Measurements from ENCODE around the gene VANGL1. TPM values are rescaled to one million over a fixed set of nuclear protein-coding genes. Genes with fewer than 3 reads are reported as not detected.

VANGL1 gene
- total RNA-seq, 1 donor from 2014 or later = 15.3 TPM

GRCh38 chr1:115727706-115728249 is 86.0 kb downstream of the VANGL1 start:
- FAIRE-seq (peak; percentile 58), DNase-seq (ENCODE audit: low read depth) (peak; percentile 90)
- no peak for TF ChIP-seq CTCF (IDR thresholded peaks at IDR 0.05; ENCODE audit: insufficient read depth, low read length, severe bottlenecking)
- Histone ChIP-seq H3K27me3 (ENCODE audit: control insufficient read depth, insufficient read depth, low read length) (no peaks in the 10 kb centered on the region), H3K4me3 (ENCODE audit: low read depth, low read length) (no peak overlapping the region), H3K36me3 (ENCODE audit: control insufficient read depth, insufficient read depth, low read length) (no peaks in the 10 kb centered on the region)

- Histone ChIP-seq H3K36me3 (ENCODE audit: control insufficient read depth, insufficient read depth, low read length) (no peaks in the 10 kb centered on the region), H3K27me3 (ENCODE audit: control insufficient read depth, insufficient read depth, low read length) (no peaks in the 10 kb centered on the region), H3K4me3 (ENCODE audit: low read depth, low read length) (no peak overlapping the region)
- DNase-seq (ENCODE audit: low read depth) = no peak
- no peak for FAIRE-seq
- no peak for TF ChIP-seq CTCF (IDR thresholded peaks at IDR 0.05; ENCODE audit: insufficient read depth, low read length, severe bottlenecking)
Observed at GRCh38 chr1:115728341-115728740, 86.6 kb downstream of the VANGL1 start.

- no peak for DNase-seq (ENCODE audit: low read depth)
- Histone ChIP-seq H3K4me3 (ENCODE audit: low read depth, low read length) (no peak overlapping the region), H3K27me3 (ENCODE audit: control insufficient read depth, insufficient read depth, low read length) (no peaks in the 10 kb centered on the region), H3K36me3 (ENCODE audit: control insufficient read depth, insufficient read depth, low read length) (no peaks in the 10 kb centered on the region)
- FAIRE-seq = no peak
- no peak for TF ChIP-seq CTCF (IDR thresholded peaks at IDR 0.05; ENCODE audit: insufficient read depth, low read length, severe bottlenecking)
Observed at GRCh38 chr1:115729756-115730155, 88.0 kb downstream of the VANGL1 start.

GRCh38 chr1:115732316-115732715 is 90.5 kb downstream of the VANGL1 start:
- H3K36me3 ChIP-seq (ENCODE audit: control insufficient read depth, insufficient read depth, low read length) = no peaks in the 10 kb centered on the region
- no peak for TF ChIP-seq CTCF (IDR thresholded peaks at IDR 0.05; ENCODE audit: insufficient read depth, low read length, severe bottlenecking)
- FAIRE-seq (no peak), DNase-seq (ENCODE audit: low read depth) (no peak)
- H3K27me3 ChIP-seq (ENCODE audit: control insufficient read depth, insufficient read depth, low read length) = no peaks in the 10 kb centered on the region
- H3K4me3 ChIP-seq (ENCODE audit: low read depth, low read length) = no peak overlapping the region

GRCh38 chr1:115740811-115741210 is 99.0 kb downstream of the VANGL1 start:
- FAIRE-seq = no peak
- no peak overlapping the region for H3K4me3 ChIP-seq (ENCODE audit: low read depth, low read length)
- H3K27me3 ChIP-seq (ENCODE audit: control insufficient read depth, insufficient read depth, low read length) = no peaks in the 10 kb centered on the region
- TF ChIP-seq CTCF (IDR thresholded peaks at IDR 0.05; ENCODE audit: insufficient read depth, low read length, severe bottlenecking) = no peak
- no peak for DNase-seq (ENCODE audit: low read depth)
- H3K36me3 ChIP-seq (ENCODE audit: control insufficient read depth, insufficient read depth, low read length) = no peaks in the 10 kb centered on the region

GRCh38 chr1:115744646-115745275 is 103.0 kb downstream of the VANGL1 start:
- FAIRE-seq (no peak), DNase-seq (ENCODE audit: low read depth) (peak; percentile 55)
- no peak for TF ChIP-seq CTCF (IDR thresholded peaks at IDR 0.05; ENCODE audit: insufficient read depth, low read length, severe bottlenecking)
- H3K4me3 ChIP-seq (ENCODE audit: low read depth, low read length) = no peak overlapping the region
- H3K36me3 ChIP-seq (ENCODE audit: control insufficient read depth, insufficient read depth, low read length) = no peaks in the 10 kb centered on the region
- H3K27me3 ChIP-seq (ENCODE audit: control insufficient read depth, insufficient read depth, low read length) = no peaks in the 10 kb centered on the region
